ENCODE measurements around the gene NFKBIE.

Gene NFKBIE

GRCh38 chr6:44257025-44257752, 8.2 kb downstream of the NFKBIE start, which contains the start of gene SLC35B2:
Gene SLC35B2 (minus strand): TSS chr6:44257528. CDS start chr6:44257410, 118 bp downstream.
- DNase-seq: peak; percentile 87

- no peak for DNase-seq
These were observed 8.7 kb downstream of the NFKBIE start for GRCh38 chr6:44256775-44257024.

- DNase-seq: no peak
These were observed 9.2 kb downstream of the NFKBIE start for GRCh38 chr6:44255871-44256774.

- no peak for DNase-seq
These were observed 10.1 kb downstream of the NFKBIE start for GRCh38 chr6:44255105-44255808.

GRCh38 chr6:44254191-44255104, 10.9 kb downstream of the NFKBIE start:
- DNase-seq: no peak

- DNase-seq: no peak
These were observed 11.8 kb downstream of the NFKBIE start for GRCh38 chr6:44253307-44254101.

- no peak for DNase-seq
These were observed 13.5 kb downstream of the NFKBIE start for GRCh38 chr6:44251576-44252524.

GRCh38 chr6:44250718-44251123, 14.6 kb downstream of the NFKBIE start:
- no peak for DNase-seq

GRCh38 chr6:44250067-44250717, 15.2 kb downstream of the NFKBIE start:
- no peak for DNase-seq

- DNase-seq: no peak
These were observed 16.1 kb downstream of the NFKBIE start for GRCh38 chr6:44249082-44249748.

- DNase-seq: no peak
These were observed 16.8 kb downstream of the NFKBIE start for GRCh38 chr6:44248579-44248978.

GRCh38 chr6:44247338-44248302, 17.7 kb downstream of the NFKBIE start:
- DNase-seq: peak; percentile 77

- DNase-seq: peak; percentile 95
These were observed 18.6 kb downstream of the NFKBIE start, which contains the start of gene HSP90AB1 for GRCh38 chr6:44246663-44247337. Gene HSP90AB1 (plus strand): TSS chr6:44247101. CDS start chr6:44248630, 1,529 bp downstream.

- peak; percentile 93 for DNase-seq
These were observed 19.3 kb downstream of the NFKBIE start for GRCh38 chr6:44245912-44246662.

GRCh38 chr6:44245391-44245911, 19.9 kb downstream of the NFKBIE start:
- DNase-seq: no peak

GRCh38 chr6:44243345-44243744, 22.0 kb downstream of the NFKBIE start:
- DNase-seq: no peak
